Measurements from ENCODE around the gene VN1R4.
"Not testable (repeated sequence)": the region's sequence is repeated elsewhere in the genome, so short reads cannot be mapped to it uniquely, and the experiment has no call there.

The VN1R4 gene, protein sequence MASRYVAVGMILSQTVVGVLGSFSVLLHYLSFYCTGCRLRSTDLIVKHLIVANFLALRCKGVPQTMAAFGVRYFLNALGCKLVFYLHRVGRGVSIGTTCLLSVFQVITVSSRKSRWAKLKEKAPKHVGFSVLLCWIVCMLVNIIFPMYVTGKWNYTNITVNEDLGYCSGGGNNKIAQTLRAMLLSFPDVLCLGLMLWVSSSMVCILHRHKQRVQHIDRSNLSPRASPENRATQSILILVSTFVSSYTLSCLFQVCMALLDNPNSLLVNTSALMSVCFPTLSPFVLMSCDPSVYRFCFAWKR

DNA sequence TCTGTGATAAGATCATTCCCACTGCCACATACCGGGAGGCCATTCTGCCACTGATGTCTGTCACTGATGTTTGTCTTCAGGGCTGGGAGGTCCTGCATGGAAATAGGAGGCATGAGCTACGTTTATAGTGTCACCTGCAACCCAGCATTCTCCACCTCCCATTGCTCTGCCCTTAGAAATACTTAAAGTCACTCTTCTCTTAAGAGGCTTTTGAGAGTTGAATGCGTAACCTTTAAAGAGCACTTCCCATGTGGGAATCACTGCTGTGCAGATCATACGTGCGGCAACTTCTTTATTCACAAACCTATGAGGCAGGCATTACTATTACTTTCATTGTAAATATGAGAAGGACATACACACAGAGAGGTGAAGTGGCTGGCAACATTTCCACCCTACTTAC, at the start of gene VN1R4:
Gene VN1R4 (minus strand): TSS at position 101 of the 400 bp plus-strand sequence. CDS start 58 bp downstream, at position 43.
- DNase-seq, result not testable (repeated sequence)

DNA sequence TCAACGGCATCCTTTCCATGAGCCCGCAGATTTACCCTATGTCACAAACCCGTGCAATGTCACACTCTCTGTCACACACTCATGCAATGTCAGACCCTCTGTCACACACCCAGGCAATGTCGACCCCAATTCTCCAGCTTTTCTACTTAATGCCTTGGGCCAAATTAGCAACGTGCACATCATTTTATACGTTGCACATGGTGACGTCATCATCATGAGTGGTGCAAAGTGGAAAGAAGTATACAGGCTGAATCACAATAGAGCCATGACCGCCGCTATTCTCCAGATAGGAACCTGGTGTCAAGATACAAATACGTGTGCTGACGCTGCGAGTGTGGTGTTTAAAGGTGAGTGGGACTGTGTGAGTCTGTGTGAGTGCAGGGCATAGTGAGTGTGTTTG, 44.4 kb upstream of the VN1R4 start:
- DNase-seq, result no peak

DNA sequence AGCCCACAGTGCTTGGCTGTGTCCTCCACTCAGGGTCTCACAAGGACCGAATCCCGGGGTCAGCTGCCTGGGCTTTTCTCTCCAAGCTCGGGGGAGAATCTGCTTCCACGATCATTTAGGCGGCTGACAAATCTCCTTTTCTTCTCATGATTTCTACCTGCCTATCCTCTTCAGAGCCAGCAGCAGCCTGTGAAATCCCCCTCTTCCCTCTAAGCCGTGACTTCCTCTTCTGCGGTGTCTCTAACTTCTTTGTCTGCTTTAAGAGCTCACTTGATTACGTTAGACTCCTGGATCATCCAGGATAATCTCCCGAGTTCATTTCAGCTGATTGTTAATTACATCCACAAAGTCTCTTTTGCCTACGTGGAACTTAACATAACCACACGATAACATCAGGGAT, 43.5 kb upstream of the VN1R4 start:
- DNase-seq, result no peak

DNA sequence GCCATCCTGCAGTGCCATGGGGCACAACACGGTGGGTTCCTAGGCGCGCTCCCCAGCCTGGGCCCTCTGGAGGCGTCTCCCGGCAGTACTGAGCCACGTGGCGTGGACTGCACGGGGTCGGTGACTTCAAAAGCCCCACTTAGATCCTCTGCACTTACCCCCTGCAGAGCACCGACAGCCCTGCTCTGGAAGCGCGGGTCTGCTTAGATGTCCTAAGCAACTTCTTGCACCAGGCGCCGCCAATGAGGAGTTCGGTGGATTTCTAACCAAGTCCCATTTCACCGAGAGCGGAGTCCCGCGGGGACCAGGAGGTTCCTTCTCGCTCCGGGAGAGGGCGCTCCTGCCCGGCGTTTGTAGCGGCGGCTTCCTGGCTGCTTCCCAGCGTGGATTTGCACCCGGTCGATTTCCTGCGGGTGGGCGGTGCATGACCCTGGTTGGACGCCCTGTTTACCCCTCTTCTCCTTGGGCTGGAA, 40.9 kb upstream of the VN1R4 start:
- no peak for DNase-seq

DNA sequence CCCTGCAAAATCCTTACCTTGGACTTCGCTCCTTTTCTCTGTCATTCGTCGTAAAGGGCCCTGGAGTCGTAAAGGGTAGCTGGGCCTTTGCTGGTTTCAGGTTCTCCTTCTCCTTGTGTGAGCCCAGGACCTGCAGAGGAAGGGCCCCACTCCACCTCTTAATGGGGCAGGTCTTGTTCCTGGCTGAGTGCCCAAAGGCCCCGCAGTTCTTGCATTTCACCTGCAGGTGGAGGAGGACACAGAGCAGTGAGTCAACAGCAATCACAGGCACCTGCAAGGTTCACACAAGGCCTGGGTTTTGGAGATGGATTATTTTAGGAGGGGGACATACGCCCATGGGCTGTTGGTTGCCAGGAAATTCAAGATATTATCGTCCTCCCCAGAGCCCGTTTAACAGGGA, 33.8 kb upstream of the VN1R4 start:
- DNase-seq, result not testable (repeated sequence)

DNA sequence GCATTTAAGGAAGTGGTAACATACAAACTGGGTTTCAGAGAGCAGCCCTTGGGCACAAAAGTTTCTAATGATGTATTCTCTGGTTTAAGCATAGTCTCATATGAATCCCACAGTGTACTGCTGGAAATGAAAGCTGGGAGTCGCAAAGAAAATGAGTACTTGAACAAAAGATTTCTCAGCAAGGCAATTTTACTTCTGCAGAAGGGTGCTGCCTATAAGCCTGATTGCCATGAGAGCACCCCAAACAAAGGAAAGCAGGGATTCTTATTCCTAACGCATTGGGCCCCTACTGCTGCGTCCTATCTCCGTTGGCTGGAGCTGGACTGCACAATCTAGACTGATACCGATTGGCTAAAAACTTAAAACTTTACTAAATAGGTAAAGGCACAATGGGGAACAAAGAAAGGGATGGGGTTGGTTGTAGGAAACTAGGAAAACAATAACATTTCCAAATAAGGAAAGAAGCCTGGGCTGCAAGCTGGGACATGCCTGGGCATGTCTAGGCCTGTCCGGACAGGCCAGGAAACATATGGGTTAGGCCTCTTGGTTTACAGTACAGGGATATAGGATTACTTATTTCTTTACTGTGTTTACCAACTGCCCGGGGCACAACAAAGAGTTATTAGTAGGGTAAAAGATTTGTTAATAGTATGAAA, 27.4 kb upstream of the VN1R4 start:
- no peak for DNase-seq

DNA sequence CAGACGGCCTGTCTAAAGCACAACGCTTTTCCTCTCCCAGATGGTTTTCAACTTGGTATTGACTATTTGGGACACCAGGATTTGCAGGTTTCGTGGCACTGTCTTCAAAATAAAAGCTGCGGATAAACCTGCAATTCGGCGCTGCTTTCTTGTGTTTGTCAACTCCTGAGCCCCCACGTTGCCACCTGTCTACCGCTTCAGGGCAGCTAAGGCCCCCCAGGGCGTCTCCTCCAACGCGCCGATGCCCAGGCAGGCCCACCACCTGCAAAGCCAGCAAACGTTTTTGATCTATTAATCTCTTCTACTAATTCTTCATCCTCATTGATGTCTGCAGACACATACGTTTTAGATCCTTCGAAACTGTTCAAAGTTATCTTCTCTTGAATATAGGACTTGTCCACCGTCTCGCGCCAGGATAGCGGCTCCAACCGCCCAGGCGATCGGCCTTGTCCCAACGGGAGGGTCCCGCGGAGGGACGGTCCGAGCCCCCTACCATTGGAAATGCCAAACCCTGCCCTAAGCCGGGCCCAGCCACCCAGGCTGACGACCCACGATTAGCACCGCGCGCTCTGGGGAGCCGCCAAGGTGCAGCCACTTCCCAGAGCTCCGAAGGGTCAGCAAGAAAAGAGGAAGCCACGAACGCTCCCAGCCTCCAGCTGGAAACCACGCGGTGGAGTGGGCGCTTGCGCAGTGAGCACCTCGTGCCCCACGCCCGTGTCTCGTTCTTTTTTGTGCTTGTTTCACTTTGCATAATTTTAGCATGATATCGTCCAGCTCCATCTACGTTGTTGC, 23.4 kb upstream of the VN1R4 start:
- no peak for DNase-seq

DNA sequence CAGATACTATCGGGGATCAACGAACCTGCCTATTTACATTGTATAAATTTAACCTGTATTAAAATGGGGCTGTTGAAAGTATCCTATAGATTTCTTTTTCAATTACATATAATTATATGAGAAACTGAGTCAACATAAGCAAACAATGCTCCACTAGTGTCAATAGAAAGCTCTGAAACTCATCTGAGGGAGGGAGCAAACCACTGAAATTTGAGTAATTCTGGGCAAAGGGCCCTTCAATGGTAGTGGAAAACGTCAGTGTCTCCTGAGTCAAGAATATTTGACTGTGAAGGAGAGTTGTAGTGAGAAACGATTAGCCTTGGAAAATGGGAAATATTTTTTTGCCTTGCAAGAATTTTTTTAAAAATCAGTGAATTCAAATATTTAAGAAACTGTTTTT, 17.6 kb upstream of the VN1R4 start:
- no peak for DNase-seq

DNA sequence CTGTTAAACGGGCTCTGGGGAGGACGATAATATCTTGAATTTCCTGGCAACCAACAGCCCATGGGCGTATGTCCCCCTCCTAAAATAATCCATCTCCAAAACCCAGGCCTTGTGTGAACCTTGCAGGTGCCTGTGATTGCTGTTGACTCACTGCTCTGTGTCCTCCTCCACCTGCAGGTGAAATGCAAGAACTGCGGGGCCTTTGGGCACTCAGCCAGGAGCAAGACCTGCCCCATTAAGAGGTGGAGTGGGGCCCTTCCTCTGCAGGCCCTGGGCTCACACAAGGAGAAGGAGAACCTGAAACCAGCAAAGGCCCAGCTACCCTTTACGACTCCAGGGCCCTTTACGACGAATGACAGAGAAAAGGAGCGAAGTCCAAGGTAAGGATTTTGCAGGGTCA, 14.4 kb upstream of the VN1R4 start:
- DNase-seq, result peak; percentile 5

DNA sequence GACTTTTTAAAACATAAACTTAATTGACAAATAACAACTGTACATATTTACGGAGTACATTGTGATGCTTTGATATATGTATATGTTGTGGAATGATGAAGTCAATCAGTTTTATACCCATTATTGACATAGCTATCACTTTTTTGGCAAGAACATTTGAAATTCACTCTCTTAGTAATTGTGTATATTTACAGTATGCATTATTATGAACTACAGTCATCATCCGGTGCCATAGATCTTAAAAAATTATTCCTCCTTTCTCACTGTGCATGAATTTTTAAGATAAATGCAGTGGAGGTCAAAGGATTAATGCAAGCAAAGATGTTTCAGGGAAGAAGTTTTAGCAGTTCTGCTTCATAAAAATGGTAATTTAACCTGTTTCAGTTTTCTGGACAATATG, 8.0 kb upstream of the VN1R4 start:
- no peak for DNase-seq

DNA sequence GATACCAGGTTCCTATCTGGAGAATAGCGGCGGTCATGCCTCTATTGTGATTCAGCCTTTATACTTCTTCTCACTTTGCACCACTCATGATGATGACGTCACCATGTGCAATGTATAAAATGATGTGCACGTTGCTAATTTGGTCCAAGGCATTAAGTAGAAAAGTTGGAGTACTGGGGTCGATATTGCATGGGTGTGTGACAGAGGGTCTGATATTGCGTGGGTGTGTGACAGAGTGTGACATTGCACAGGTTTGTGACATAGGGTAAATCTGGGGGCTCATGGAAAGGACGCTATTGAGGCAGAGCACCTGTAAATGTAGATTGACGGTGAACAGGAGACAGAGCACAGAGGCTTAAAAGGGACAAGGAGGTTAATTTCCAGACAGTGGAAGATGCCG, 4.5 kb upstream of the VN1R4 start:
- DNase-seq, result no peak

DNA sequence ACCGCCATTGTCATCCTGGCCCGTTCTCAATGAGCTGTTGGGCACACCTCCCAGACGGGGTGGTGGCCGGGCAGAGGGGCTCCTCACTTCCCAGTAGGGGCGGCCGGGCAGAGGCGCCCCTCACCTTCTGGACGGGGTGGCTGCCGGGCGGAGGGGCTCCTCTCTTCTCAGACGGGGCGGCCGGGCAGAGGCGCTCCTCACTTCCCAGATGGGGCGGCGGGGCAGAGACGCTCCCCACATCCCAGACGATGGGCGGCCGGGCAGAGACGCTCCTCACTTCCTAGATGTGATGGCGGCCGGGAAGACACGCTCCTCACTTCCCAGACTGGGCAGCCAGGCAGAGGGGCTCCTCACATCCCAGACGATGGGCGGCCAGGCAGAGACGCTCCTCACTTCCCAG, 2.3 kb upstream of the VN1R4 start:
- DNase-seq, result not testable (repeated sequence)

DNA sequence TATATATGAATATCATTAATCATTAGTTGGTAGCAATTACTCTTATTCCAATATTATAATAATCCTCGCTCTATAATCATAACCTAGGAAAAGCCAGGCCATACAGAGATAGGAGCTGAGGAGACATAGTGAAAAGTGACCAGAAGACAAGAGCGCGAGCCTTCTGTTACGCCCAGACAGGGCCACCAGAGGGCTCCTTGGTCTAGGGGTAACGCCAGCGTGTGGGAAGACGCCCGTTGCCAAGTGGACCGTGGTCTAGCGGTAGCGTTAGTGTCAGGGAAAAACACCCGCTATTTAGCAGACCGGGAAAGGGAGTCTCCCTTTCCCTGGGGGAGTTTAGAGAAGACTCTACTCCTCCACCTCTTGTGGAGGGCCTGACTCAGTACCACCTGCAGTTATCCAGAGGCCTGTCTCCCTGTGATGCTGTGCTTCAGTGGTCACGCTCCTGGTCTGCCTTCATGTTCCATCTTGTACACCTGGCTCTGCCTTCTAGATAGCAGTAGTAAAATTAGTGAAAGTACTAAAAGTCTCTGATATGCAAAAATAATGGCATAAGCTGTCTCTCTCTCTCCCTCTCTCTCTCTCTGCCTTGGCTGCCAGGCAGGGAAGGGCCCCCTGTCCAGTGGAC, 9.7 kb downstream of the VN1R4 start, which contains the start of gene VN1R2:
Gene VN1R2 (plus strand): TSS at position 578 of the 628 bp plus-strand sequence. CDS start 84 bp downstream, outside the sequence.
- DNase-seq, result not testable (repeated sequence)

DNA sequence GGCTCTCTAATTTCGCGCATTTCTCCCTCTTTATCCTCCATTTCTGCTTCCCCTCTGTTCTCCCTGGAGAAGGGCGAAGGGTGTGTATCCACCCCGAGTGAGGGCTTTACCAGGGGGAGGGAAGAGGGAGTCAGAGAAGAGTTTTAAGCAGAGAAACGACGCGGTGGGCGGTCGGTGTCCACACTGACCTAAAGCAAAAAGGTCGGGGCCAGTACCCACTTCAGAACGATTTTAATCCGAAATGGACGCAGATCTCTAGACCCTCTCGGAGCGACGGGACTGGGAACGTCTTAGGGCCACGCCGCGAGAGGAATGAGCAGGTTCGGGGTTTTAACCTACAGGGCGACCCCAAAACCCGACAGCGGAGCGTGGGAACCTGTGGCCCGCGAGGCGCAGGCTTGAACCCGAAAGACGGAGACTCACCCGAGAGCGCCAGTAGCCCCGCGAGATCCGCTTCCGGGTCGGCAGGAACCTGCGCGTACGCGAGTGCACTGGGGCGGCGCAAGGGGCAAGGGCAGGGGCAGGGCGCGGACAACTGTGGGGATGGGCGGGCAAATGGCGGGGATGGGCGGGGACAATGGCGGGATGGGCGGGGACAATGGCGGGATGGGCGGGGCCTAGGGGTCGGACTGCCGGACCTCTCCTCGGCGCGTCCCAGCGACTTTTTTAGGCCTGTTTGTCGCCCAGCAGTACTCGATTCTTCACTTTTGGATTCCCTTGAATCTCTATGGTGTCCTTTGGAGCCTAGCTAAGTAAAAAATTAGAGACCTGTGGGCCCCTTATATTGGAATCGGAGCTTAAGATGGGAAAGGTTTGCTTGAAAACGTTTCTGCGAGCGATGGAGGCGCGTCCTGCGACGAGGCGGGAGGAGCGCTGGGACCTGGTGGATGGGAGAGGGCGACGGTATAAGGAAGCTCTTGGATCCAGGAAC, 12.8 kb downstream of the VN1R4 start, which contains the start of gene ZNF677:
Gene ZNF677 (minus strand): TSS at position 463 of the 931 bp plus-strand sequence. CDS start 3,323 bp downstream, outside the sequence.
- peak; percentile 73 for DNase-seq

DNA sequence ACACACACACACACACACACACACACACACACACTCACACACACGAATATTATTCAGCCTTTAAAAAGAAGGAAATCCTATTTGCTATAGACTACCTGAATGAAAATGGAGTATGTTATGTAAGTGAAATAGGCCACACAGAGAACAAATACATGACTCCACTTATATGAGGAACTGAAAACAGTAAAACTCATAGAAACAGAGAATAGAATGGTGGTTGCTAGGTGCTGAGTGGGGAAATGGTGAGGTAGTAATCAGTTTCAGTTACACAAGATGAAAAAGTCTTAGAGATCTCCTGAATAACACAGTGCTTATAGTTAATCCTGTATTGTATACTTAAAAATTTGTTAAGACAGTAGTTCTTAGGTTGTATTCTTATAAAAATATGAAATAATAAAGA, 21.0 kb downstream of the VN1R4 start:
- DNase-seq, result no peak

DNA sequence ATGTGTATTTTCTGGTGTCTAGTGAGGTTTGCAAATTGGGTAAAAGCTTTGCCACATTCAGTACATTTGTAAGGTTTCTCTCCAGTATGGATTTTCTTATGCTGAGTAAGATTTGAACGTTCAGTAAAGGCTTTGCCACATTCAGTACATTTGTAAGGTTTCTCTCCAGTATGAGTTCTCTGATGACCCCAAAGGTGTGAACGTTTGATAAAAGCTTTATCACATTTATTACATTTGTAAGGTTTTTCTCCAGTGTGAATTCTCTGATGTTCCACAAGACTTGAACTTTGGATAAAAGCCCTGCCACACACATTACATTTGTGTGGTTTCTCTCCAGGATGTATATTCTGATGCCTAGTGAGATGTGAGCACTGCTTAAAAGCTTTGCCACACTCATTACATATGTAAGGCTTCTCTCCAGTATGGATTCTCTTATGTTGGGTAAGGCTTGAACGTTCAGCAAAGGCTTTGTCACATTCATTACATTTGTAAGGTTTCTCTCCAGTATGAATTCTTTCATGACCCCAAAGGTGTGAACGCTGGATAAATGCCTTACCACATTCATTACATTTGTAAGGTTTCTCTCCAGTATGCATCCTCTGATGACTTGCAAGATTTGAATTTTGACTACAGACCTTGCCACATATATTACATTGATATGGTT, 30.3 kb downstream of the VN1R4 start:
- DNase-seq, result no peak

DNA sequence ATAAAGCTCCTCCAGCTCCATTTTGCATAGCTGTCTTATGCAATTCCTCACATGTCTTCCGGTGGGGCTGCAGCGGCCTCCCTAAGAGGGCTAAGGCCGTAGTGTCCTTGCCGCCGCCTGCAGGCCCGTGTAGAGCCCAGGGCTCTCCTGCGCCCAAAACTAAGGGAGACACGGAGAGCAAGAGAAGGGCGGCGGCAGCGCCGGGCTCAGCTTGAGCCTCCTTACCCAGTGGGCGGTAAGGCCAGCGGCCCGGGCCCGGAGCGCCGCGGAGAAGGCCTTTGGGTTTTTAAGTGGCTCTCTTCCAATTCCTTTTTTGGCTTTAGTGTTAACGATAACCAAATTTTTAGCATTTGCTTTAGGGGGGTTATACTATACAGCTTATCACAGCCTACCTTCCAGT, 42.9 kb downstream of the VN1R4 start:
- DNase-seq, result no peak

DNA sequence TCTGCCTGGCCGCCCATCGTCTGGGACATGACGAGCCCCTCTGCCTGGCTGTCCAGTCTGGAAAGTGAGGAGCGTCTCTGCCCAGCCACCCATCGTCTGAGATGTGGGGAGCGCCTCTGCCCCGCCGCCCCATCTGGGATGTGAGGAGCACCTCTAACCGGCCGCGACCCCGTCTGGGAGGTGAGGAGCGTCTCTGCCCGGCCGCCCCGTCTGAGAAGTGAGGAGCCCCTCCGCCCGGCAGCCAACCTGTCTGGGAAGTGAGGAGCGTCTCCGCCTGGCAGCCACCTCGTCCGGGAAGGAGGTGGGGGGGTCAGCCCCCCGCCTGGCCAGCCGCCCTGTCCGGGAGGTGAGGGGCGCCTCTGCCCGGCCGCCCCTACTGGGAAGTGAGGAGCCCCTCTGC, 44.8 kb downstream of the VN1R4 start:
- DNase-seq, result not testable (repeated sequence)
